Superior temporal gyrus (tissue), 1 donor: ENCODE measurements around the gene PDIA2.
"Not testable (repeated sequence)": the region's sequence is repeated elsewhere in the genome, so short reads cannot be mapped to it uniquely, and the experiment has no call there.

ENCODE experiments used
- DNase-seq: peaks from one replicate; pipeline ENCODE4 v3.0.0-alpha.2; 2016; ENCODE audit errors: extremely low spot score

The PDIA2 gene

GRCh38 chr16:263944-264343 is 19.0 kb upstream of the PDIA2 start:
- DNase-seq, result no peak

GRCh38 chr16:264440-264951 is 18.5 kb upstream of the PDIA2 start:
- no peak for DNase-seq

GRCh38 chr16:265002-265529 is 17.9 kb upstream of the PDIA2 start:
- no peak for DNase-seq

- DNase-seq, result no peak
Observed at GRCh38 chr16:265711-266110, 17.3 kb upstream of the PDIA2 start.

- no peak for DNase-seq
Observed at GRCh38 chr16:266258-267164, 16.5 kb upstream of the PDIA2 start.

GRCh38 chr16:267562-267961 is 15.4 kb upstream of the PDIA2 start:
- not testable (repeated sequence) for DNase-seq

- no peak for DNase-seq
Observed at GRCh38 chr16:268141-269053, 14.6 kb upstream of the PDIA2 start.

GRCh38 chr16:269061-269796 is 13.7 kb upstream of the PDIA2 start:
- no peak for DNase-seq

- DNase-seq, result no peak
Observed at GRCh38 chr16:270381-271255, 12.3 kb upstream of the PDIA2 start.

- no peak for DNase-seq
Observed at GRCh38 chr16:272633-273546, 10.1 kb upstream of the PDIA2 start.

- no peak for DNase-seq
Observed at GRCh38 chr16:273547-274421, 9.2 kb upstream of the PDIA2 start.

GRCh38 chr16:275041-275641 is 7.8 kb upstream of the PDIA2 start:
- DNase-seq, result no peak

- no peak for DNase-seq
Observed at GRCh38 chr16:275786-276232, 7.2 kb upstream of the PDIA2 start, which contains the start of gene RGS11. Gene RGS11 (minus strand): TSS chr16:275944. CDS start chr16:275911, 33 bp downstream.

GRCh38 chr16:276426-277077 is 6.4 kb upstream of the PDIA2 start:
- DNase-seq, result no peak

- DNase-seq, result no peak
Observed at GRCh38 chr16:278863-279366, 4.0 kb upstream of the PDIA2 start.

- DNase-seq, result no peak
Observed at GRCh38 chr16:279531-279930, 3.4 kb upstream of the PDIA2 start.

- DNase-seq, result no peak
Observed at GRCh38 chr16:280005-280460, 2.9 kb upstream of the PDIA2 start.
